Stimulated activated naive CD8-positive, alpha-beta T cell treated with anti-CD3 and anti-CD28 coated beads, Interleukin-15, amount 100 ng/mL, for 72 hours (primary cell): ENCODE data around the gene NDP.

ENCODE experiments used
- ATAC-seq: fragments of 150-1000 bp; cut with Tn5 transposase; 2 replicates; pipeline ENCODE4 v1.10.0; 2021; ENCODE audit warnings: mild to moderate bottlenecking, moderate library complexity
- DNase-seq, 2 donors: peaks; one replicate each; pipeline ENCODE4 v3.0.0; 2021 to 2022
- H3K27ac Mint-ChIP-seq, 2 donors: one replicate each; pipeline ENCODE4 v1.8.0; 2022; ENCODE audit warnings: mild to moderate bottlenecking in 2 of 2, mixed read lengths in 2 of 2, moderate library complexity in 2 of 2
- H3K27me3 Mint-ChIP-seq: one replicate; pipeline ENCODE4 v1.8.0; 2022; ENCODE audit warnings: mixed read lengths
- H3K4me1 Mint-ChIP-seq: one replicate; pipeline ENCODE4 v1.8.0; 2022; ENCODE audit warnings: mild to moderate bottlenecking, mixed read lengths
- H3K4me3 Mint-ChIP-seq, 2 donors: one replicate each; pipeline ENCODE4 v1.8.0; 2022; ENCODE audit warnings: mild to moderate bottlenecking in 2 of 2, mixed read lengths in 2 of 2, moderate library complexity in 1 of 2
- H3K9me3 Mint-ChIP-seq, 2 donors: one replicate each; pipeline ENCODE4 v1.8.0; 2022; ENCODE audit warnings: mixed read lengths in 2 of 2

The NDP gene

GRCh38 chrX:43973249-43974099 is at the start of gene NDP:
NDP (minus strand) TSS chrX:43973390; CDS start chrX:43958645, 14,745 bp downstream.
- ATAC-seq: no peak
- DNase-seq: no peak
- H3K4me3 Mint-ChIP-seq: peak within 1 kb of the TSS; percentile 69 to 74
- H3K27me3 Mint-ChIP-seq: peaks cover 31% of the 10 kb centered on the region
- peaks cover 11% of the 10 kb centered on the region for H3K4me1 Mint-ChIP-seq
- H3K9me3 Mint-ChIP-seq: peaks cover 0 to 6% of the 10 kb centered on the region in 2 donors
- H3K27ac Mint-ChIP-seq: no peak within 1 kb of the TSS

GRCh38 chrX:44022964-44023363 is 49.8 kb upstream of the NDP start:
- H3K4me1 Mint-ChIP-seq: no peaks in the 10 kb centered on the region
- no peaks in the 10 kb centered on the region for H3K9me3 Mint-ChIP-seq
- no peak for ATAC-seq
- no peak overlapping the region for H3K27ac Mint-ChIP-seq
- H3K4me3 Mint-ChIP-seq: no peak overlapping the region
- no peaks in the 10 kb centered on the region for H3K27me3 Mint-ChIP-seq
- no peak for DNase-seq

GRCh38 chrX:44020693-44021092 is 47.5 kb upstream of the NDP start:
- H3K4me1 Mint-ChIP-seq: no peaks in the 10 kb centered on the region
- H3K27me3 Mint-ChIP-seq: no peaks in the 10 kb centered on the region
- no peak for DNase-seq
- no peak for ATAC-seq
- H3K27ac Mint-ChIP-seq: no peak overlapping the region
- no peaks in the 10 kb centered on the region for H3K9me3 Mint-ChIP-seq
- no peak overlapping the region for H3K4me3 Mint-ChIP-seq

- Mint-ChIP-seq H3K4me1 (no peaks in the 10 kb centered on the region), H3K27ac (no peak overlapping the region), H3K27me3 (no peaks in the 10 kb centered on the region), H3K9me3 (no peaks in the 10 kb centered on the region), H3K4me3 (no peak overlapping the region)
- DNase-seq: no peak
- ATAC-seq: no peak
Observed at GRCh38 chrX:44019911-44020310, 46.7 kb upstream of the NDP start.

GRCh38 chrX:44017676-44018075 is 44.5 kb upstream of the NDP start:
- DNase-seq (no peak), ATAC-seq (no peak)
- H3K9me3 Mint-ChIP-seq: no peaks in the 10 kb centered on the region
- H3K4me1 Mint-ChIP-seq: peaks cover 3% of the 10 kb centered on the region
- H3K27me3 Mint-ChIP-seq: no peaks in the 10 kb centered on the region
- no peak overlapping the region for H3K27ac Mint-ChIP-seq
- H3K4me3 Mint-ChIP-seq: no peak overlapping the region

GRCh38 chrX:44016906-44017305 is 43.7 kb upstream of the NDP start:
- H3K27ac Mint-ChIP-seq: no peak overlapping the region
- no peaks in the 10 kb centered on the region for H3K9me3 Mint-ChIP-seq
- H3K27me3 Mint-ChIP-seq: peaks cover 1% of the 10 kb centered on the region
- no peak for ATAC-seq
- DNase-seq: no peak
- peaks cover 6% of the 10 kb centered on the region for H3K4me1 Mint-ChIP-seq
- no peak overlapping the region for H3K4me3 Mint-ChIP-seq

GRCh38 chrX:44012484-44013096 is 39.4 kb upstream of the NDP start:
- no peak overlapping the region for H3K27ac Mint-ChIP-seq
- DNase-seq (peak; percentile 1 to 59), ATAC-seq (peak; percentile 100)
- H3K9me3 Mint-ChIP-seq: no peaks in the 10 kb centered on the region
- H3K4me1 Mint-ChIP-seq: peaks cover 11% of the 10 kb centered on the region
- H3K27me3 Mint-ChIP-seq: peaks cover 12% of the 10 kb centered on the region
- H3K4me3 Mint-ChIP-seq: no peak overlapping the region

- Mint-ChIP-seq H3K27me3 (peaks cover 12% of the 10 kb centered on the region), H3K4me1 (peaks cover 11% of the 10 kb centered on the region), H3K27ac (no peak overlapping the region), H3K9me3 (no peaks in the 10 kb centered on the region), H3K4me3 (no peak overlapping the region)
- ATAC-seq: no peak
- no peak for DNase-seq
Observed at GRCh38 chrX:44011506-44011905, 38.3 kb upstream of the NDP start.

GRCh38 chrX:44010626-44011025 is 37.4 kb upstream of the NDP start:
- Mint-ChIP-seq H3K4me3 (no peak overlapping the region), H3K27me3 (peaks cover 12% of the 10 kb centered on the region), H3K9me3 (no peaks in the 10 kb centered on the region), H3K4me1 (peaks cover 11% of the 10 kb centered on the region), H3K27ac (no peak overlapping the region)
- ATAC-seq: no peak
- DNase-seq: no peak

GRCh38 chrX:44006081-44006480 is 32.9 kb upstream of the NDP start:
- no peak overlapping the region for H3K27ac Mint-ChIP-seq
- ATAC-seq (no peak), DNase-seq (no peak)
- H3K4me3 Mint-ChIP-seq: no peak overlapping the region
- no peaks in the 10 kb centered on the region for H3K9me3 Mint-ChIP-seq
- H3K4me1 Mint-ChIP-seq: no peaks in the 10 kb centered on the region
- peaks cover 3% of the 10 kb centered on the region for H3K27me3 Mint-ChIP-seq

GRCh38 chrX:44003975-44004374 is 30.8 kb upstream of the NDP start:
- no peak for ATAC-seq
- H3K4me1 Mint-ChIP-seq: no peaks in the 10 kb centered on the region
- DNase-seq: no peak
- no peak overlapping the region for H3K27ac Mint-ChIP-seq
- H3K9me3 Mint-ChIP-seq: no peaks in the 10 kb centered on the region
- H3K4me3 Mint-ChIP-seq: no peak overlapping the region
- H3K27me3 Mint-ChIP-seq: no peaks in the 10 kb centered on the region

GRCh38 chrX:44002567-44002966 is 29.4 kb upstream of the NDP start:
- no peaks in the 10 kb centered on the region for H3K27me3 Mint-ChIP-seq
- H3K4me1 Mint-ChIP-seq: no peaks in the 10 kb centered on the region
- H3K4me3 Mint-ChIP-seq: no peak overlapping the region
- no peaks in the 10 kb centered on the region for H3K9me3 Mint-ChIP-seq
- no peak for DNase-seq
- ATAC-seq: no peak
- H3K27ac Mint-ChIP-seq: no peak overlapping the region

GRCh38 chrX:43998374-43998773 is 25.2 kb upstream of the NDP start:
- H3K27ac Mint-ChIP-seq: no peak overlapping the region
- no peak overlapping the region for H3K4me3 Mint-ChIP-seq
- no peak for ATAC-seq
- no peaks in the 10 kb centered on the region for H3K27me3 Mint-ChIP-seq
- no peaks in the 10 kb centered on the region for H3K9me3 Mint-ChIP-seq
- H3K4me1 Mint-ChIP-seq: no peaks in the 10 kb centered on the region
- no peak for DNase-seq

- Mint-ChIP-seq H3K9me3 (no peaks in the 10 kb centered on the region), H3K4me1 (no peaks in the 10 kb centered on the region), H3K4me3 (no peak overlapping the region), H3K27ac (no peak overlapping the region), H3K27me3 (no peaks in the 10 kb centered on the region)
- DNase-seq (no peak), ATAC-seq (no peak)
Observed at GRCh38 chrX:43996491-43996890, 23.3 kb upstream of the NDP start.

- no peak for DNase-seq
- no peak overlapping the region for H3K4me3 Mint-ChIP-seq
- no peak overlapping the region for H3K27ac Mint-ChIP-seq
- H3K27me3 Mint-ChIP-seq: no peaks in the 10 kb centered on the region
- no peak for ATAC-seq
- H3K9me3 Mint-ChIP-seq: no peaks in the 10 kb centered on the region
- no peaks in the 10 kb centered on the region for H3K4me1 Mint-ChIP-seq
Observed at GRCh38 chrX:43986083-43986482, 12.9 kb upstream of the NDP start.

- no peak for DNase-seq
- Mint-ChIP-seq H3K27me3 (no peaks in the 10 kb centered on the region), H3K9me3 (no peaks in the 10 kb centered on the region), H3K27ac (no peak overlapping the region), H3K4me3 (no peak overlapping the region), H3K4me1 (no peaks in the 10 kb centered on the region)
- ATAC-seq: no peak
Observed at GRCh38 chrX:43985511-43985910, 12.3 kb upstream of the NDP start.
